Caco-2 (cell line): ENCODE data around the gene FHIP1A. TPM values are rescaled to one million over a fixed set of nuclear protein-coding genes. Genes with fewer than 3 reads are reported as not detected.
A peak's percentile ranks its signal among the peaks of the same experiment; 100 is the strongest.

Source experiments
- BruUV-seq: library from RNA; stranded (reverse); fragments of 400-500 nt; replicated peaks from 2 replicates; lab custom pipeline; 2021; lab: Mats Ljungman, UMichigan
- CTCF ChIA-PET: fragments of 300-600 bp; sonication (Branson Sonifier 250); formaldehyde crosslinking; loops from one replicate; lab custom pipeline; 2022; ENCODE audit warnings: antibody characterized with exemption; lab: Charles Lee
- POLR2A ChIA-PET: fragments of 300-600 bp; sonication (Branson Sonifier 250); formaldehyde crosslinking; loops from one replicate; lab custom pipeline; 2022; ENCODE audit warnings: antibody characterized with exemption; lab: Charles Lee
- DNase-seq, 2 experiments: peaks; one replicate each; pipeline versions ENCODE4 v3.0.0 to v3.0.0-alpha.2; 2020 to 2022
- H3K27me3 ChIP-seq: replicated peaks from 2 replicates; pipeline ENCODE4 v1.6.0; 2011; ENCODE audit warnings: low read length; ENCODE audit not compliant: control insufficient read depth, insufficient read depth
- H3K36me3 ChIP-seq: 2 replicates; pipeline ENCODE4 v1.5.1; 2011; ENCODE audit warnings: low read length; ENCODE audit not compliant: control insufficient read depth, insufficient read depth
- H3K4me1 ChIP-seq: fragments of 250-450 bp; sonication (Bioruptor Pico); 2 replicates; pipeline ENCODE4 v1.5.1; 2020; ENCODE audit warnings: mild to moderate bottlenecking
- H3K4me3 ChIP-seq: 2 replicates; pipeline ENCODE4 v1.5.1; 2011; ENCODE audit warnings: low read depth, mild to moderate bottlenecking, control low read depth, low read length
- H3K9me3 ChIP-seq: fragments of 250-450 bp; sonication (Bioruptor Pico); 2 replicates; pipeline ENCODE4 v1.5.1; 2020; ENCODE audit warnings: mild to moderate bottlenecking, moderate library complexity
- H3K27ac Mint-ChIP-seq: one replicate; pipeline ENCODE4 v1.8.0; 2022; ENCODE audit warnings: mixed read lengths; ENCODE audit not compliant: unreplicated experiment
- H3K27me3 Mint-ChIP-seq: one replicate; pipeline ENCODE4 v1.8.0; 2022; ENCODE audit warnings: mixed read lengths; ENCODE audit not compliant: insufficient read depth, unreplicated experiment
- H3K36me3 Mint-ChIP-seq: one replicate; pipeline ENCODE4 v1.8.0; 2022; ENCODE audit warnings: mild to moderate bottlenecking, mixed read lengths; ENCODE audit not compliant: insufficient read depth, unreplicated experiment
- H3K4me1 Mint-ChIP-seq: one replicate; pipeline ENCODE4 v1.8.0; 2022; ENCODE audit warnings: low read depth, mixed read lengths; ENCODE audit not compliant: unreplicated experiment
- H3K4me3 Mint-ChIP-seq: one replicate; pipeline ENCODE4 v1.8.0; 2022; ENCODE audit warnings: mild to moderate bottlenecking, moderate library complexity, mixed read lengths; ENCODE audit not compliant: unreplicated experiment
- H3K9me3 Mint-ChIP-seq: one replicate; pipeline ENCODE4 v1.8.0; 2022; ENCODE audit warnings: mixed read lengths; ENCODE audit not compliant: unreplicated experiment
- intact Hi-C: fragments of 100-400 bp; cut with micrococcal nuclease; formaldehyde crosslinking; loops from one replicate; pipeline ENCODE4 v1.10.0; 2022; ENCODE audit not compliant: unreplicated experiment
- total RNA-seq: library from RNA; stranded (reverse); gene quantifications from 2 replicates; pipeline ENCODE4 v1.2.3, GENCODE V29; 2022
- TF ChIP-seq, protein P1 (sequence below), 2 experiments: fragments of 200-600 bp in 1 of 2; IDR thresholded peaks; 1 replicate in 1 of 2; 2 replicates in 1 of 2; pipeline versions ENCODE4 v1.5.1 to v1.8.0; 2011 to 2022; ENCODE audit warnings: antibody characterized with exemption in 1 of 2, control low read depth in 1 of 2, inconsistent platforms in 1 of 2, low read depth in 1 of 2, low read length in 1 of 2, mild to moderate bottlenecking in 1 of 2, moderate library complexity in 1 of 2; ENCODE audit not compliant: insufficient read depth in 1 of 2, severe bottlenecking in 1 of 2, unreplicated experiment in 1 of 2

FHIP1A gene
- total RNA-seq, 1 experiment from 2014 or later: 22.3 TPM

DNA sequence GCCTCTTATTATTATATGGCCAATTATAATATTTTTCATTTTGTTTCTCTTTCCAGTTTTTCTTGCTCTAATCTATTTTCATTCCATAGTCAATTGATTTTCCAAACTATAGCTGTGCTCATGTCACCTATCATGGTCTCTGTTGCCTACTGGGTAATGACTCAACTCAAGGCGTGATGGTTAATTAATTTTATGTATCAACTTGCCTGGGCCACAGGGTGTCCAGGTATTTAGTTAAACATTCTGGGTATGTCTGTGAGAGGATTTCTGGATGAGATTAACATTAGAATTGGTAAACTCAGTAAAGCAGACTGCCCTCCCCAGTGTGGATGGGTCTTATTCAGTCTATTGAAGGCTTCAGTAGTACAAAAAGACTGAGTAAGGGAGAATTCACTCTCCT lies 9.9 kb downstream of the FHIP1A start:
- peaks cover 25% of the 10 kb centered on the region for H3K4me1 ChIP-seq
- POLR2A ChIA-PET: no interaction called here

DNA sequence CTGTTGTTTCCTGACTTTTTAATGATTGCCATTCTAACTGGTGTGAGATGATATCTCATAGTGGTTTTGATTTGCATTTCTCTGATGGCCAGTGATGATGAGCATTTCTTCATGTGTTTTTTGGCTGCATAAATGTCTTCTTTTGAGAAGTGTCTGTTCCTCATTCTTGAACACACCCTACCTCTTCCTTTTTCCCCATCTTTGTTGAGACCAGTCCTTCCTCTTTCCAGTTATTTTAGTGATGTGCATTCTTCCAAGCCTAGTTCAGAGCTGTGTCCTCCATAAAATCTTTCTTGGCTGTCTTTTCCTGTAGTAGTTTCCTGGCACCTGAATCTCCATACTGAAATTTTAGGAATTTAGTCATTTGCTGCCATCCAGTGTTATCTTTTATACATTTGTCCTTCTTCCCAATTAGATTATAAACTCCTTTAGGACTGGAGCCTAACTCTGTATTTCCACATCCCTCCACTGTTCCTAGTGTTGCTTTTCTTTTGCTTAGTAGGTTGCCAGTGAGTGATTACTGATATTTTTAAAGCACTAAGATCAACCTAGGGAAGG lies 11.4 kb downstream of the FHIP1A start:
- POLR2A ChIA-PET: no interaction called here
- no peak overlapping the region for H3K4me3 ChIP-seq
- intact Hi-C loops: no loop called here
- Mint-ChIP-seq H3K9me3 (no peaks in the 10 kb centered on the region), H3K27me3 (no peaks in the 10 kb centered on the region), H3K27ac (peak overlapping the region; percentile 5), H3K36me3 (no peaks in the 10 kb centered on the region), H3K4me3 (no peak overlapping the region), H3K4me1 (peaks cover 21% of the 10 kb centered on the region)
- no peaks in the 10 kb centered on the region for H3K9me3 ChIP-seq
- TF ChIP-seq, protein P1, sequence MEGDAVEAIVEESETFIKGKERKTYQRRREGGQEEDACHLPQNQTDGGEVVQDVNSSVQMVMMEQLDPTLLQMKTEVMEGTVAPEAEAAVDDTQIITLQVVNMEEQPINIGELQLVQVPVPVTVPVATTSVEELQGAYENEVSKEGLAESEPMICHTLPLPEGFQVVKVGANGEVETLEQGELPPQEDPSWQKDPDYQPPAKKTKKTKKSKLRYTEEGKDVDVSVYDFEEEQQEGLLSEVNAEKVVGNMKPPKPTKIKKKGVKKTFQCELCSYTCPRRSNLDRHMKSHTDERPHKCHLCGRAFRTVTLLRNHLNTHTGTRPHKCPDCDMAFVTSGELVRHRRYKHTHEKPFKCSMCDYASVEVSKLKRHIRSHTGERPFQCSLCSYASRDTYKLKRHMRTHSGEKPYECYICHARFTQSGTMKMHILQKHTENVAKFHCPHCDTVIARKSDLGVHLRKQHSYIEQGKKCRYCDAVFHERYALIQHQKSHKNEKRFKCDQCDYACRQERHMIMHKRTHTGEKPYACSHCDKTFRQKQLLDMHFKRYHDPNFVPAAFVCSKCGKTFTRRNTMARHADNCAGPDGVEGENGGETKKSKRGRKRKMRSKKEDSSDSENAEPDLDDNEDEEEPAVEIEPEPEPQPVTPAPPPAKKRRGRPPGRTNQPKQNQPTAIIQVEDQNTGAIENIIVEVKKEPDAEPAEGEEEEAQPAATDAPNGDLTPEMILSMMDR (IDR thresholded peaks at IDR 0.05; ENCODE audit: insufficient read depth in 1 of 2, low read depth in 1 of 2, low read length in 1 of 2, severe bottlenecking in 1 of 2, unreplicated experiment in 1 of 2): no peak
- DNase-seq: no peak
- no peaks in the 10 kb centered on the region; the same call in 1 of the 2 replicates for H3K36me3 ChIP-seq
- BruUV-seq: no TSS peak
- CTCF ChIA-PET: no interaction called here
- H3K4me1 ChIP-seq: peaks cover 25% of the 10 kb centered on the region
- H3K27me3 ChIP-seq: no peaks in the 10 kb centered on the region

More for the DNA sequence above, 9.9 kb downstream of the FHIP1A start:
- no peak overlapping the region for H3K4me3 Mint-ChIP-seq
- H3K36me3 Mint-ChIP-seq: no peaks in the 10 kb centered on the region
- TF ChIP-seq, protein P1 (IDR thresholded peaks at IDR 0.05; ENCODE audit: insufficient read depth in 1 of 2, low read depth in 1 of 2, low read length in 1 of 2, severe bottlenecking in 1 of 2, unreplicated experiment in 1 of 2): no peak
- H3K27me3 ChIP-seq: no peaks in the 10 kb centered on the region
- no peaks in the 10 kb centered on the region; the same call in 1 of the 2 replicates for H3K36me3 ChIP-seq
- no peak for DNase-seq
- H3K9me3 ChIP-seq: no peaks in the 10 kb centered on the region
- no peak overlapping the region for H3K4me3 ChIP-seq
- H3K9me3 Mint-ChIP-seq: no peaks in the 10 kb centered on the region
- H3K27ac Mint-ChIP-seq: peak overlapping the region; percentile 87
- CTCF ChIA-PET: no interaction called here
- no TSS peak for BruUV-seq
- intact Hi-C loops: loop anchor here (2.0 kb wide), 1 partner anchor 44 kb away; no protein-coding TSS in a partner anchor
- peaks cover 21% of the 10 kb centered on the region for H3K4me1 Mint-ChIP-seq
- no peaks in the 10 kb centered on the region for H3K27me3 Mint-ChIP-seq

DNA sequence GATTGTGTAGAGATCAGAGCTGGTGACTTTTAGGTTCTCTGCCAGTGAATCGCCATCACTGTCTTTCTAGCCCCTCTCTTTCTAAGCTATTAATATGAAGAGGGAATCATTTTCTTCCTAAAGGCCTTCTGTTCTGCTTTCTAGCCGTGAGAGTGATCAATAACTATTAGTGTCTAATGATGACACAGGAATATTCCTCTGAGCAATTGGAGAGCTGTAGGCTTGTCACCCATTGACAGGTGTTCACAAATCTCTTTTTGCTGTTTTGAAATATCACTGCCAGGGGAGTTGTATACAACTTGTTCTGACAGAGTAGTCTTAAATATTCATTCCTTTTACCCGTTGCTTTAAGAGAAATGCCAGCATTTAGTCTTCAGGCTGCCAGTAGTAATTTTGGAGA lies 13.9 kb downstream of the FHIP1A start:
- no peaks in the 10 kb centered on the region for H3K36me3 Mint-ChIP-seq
- no peak overlapping the region for H3K4me3 ChIP-seq
- ChIA-PET CTCF (no interaction called here), POLR2A (no interaction called here)
- TF ChIP-seq, protein P1 (IDR thresholded peaks at IDR 0.05; ENCODE audit: insufficient read depth in 1 of 2, low read depth in 1 of 2, low read length in 1 of 2, severe bottlenecking in 1 of 2, unreplicated experiment in 1 of 2): no peak
- intact Hi-C loops: no loop called here
- H3K4me3 Mint-ChIP-seq: no peak overlapping the region
- no peaks in the 10 kb centered on the region; the same call in 1 of the 2 replicates for H3K36me3 ChIP-seq
- DNase-seq: no peak
- H3K27me3 ChIP-seq: no peaks in the 10 kb centered on the region
- peaks cover 13% of the 10 kb centered on the region for H3K4me1 ChIP-seq
- no peaks in the 10 kb centered on the region for H3K9me3 ChIP-seq
- H3K27me3 Mint-ChIP-seq: no peaks in the 10 kb centered on the region
- no TSS peak for BruUV-seq
- H3K9me3 Mint-ChIP-seq: no peaks in the 10 kb centered on the region
- H3K4me1 Mint-ChIP-seq: peaks cover 21% of the 10 kb centered on the region
- H3K27ac Mint-ChIP-seq: no peak overlapping the region
